Fibroblast of the aortic adventitia (primary cell): Measurements from ENCODE around the gene CALHM2. TPM values are rescaled to one million over a fixed set of nuclear protein-coding genes. Genes with fewer than 3 reads are reported as not detected.

ENCODE experiments used
- DNase-seq: peaks from one replicate; pipeline ENCODE4 v3.0.0-alpha.2; 2010; ENCODE audit warnings: low read depth
- H3K4me3 ChIP-seq: 2 replicates; pipeline ENCODE4 v1.5.1; 2011; ENCODE audit warnings: low read depth, mild to moderate bottlenecking, control low read depth, low read length, moderate library complexity
- total RNA-seq: library from RNA; depleted of rRNA; stranded (reverse); fragments of >200 nt; gene quantifications from 2 replicates; pipeline ENCODE4 v1.2.3, GENCODE V29; 2012; ENCODE audit warnings: low replicate concordance
- TF ChIP-seq, protein P1 (sequence below): IDR thresholded peaks from 2 replicates; pipeline ENCODE4 v1.5.1; 2011; ENCODE audit warnings: mild to moderate bottlenecking, low read length, control low read depth, inconsistent platforms; ENCODE audit not compliant: insufficient read depth

Gene CALHM2
- total RNA-seq, 1 donor = 57.6 TPM

DNA sequence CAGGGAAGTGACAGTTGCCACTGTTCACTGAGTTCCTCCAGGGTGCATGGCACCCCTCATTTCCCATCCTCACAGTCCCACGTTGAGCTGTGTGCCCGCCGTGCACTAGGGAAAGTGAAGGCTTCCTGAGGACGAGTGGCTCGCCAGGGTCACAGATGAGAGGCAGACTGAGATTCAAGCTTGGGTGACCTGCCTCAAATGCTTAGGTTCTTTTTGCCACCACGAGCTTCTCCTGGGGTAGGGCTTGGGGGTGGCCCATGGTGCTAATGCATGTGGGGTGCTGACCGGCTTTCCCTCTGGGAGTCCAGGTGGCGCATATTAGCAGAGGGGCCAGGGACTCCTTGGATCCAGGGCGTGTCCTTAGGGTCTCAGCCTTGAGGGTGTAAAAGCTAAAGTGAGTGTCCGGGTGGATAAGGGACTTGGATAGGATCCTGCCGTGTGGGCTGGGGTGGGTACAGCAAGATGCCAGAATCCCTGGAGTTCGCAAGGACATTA, 1.9 kb downstream of the CALHM2 start:
- H3K4me3 ChIP-seq = peak overlapping the region; percentile 87
- no peak for DNase-seq
- TF ChIP-seq, protein P1, sequence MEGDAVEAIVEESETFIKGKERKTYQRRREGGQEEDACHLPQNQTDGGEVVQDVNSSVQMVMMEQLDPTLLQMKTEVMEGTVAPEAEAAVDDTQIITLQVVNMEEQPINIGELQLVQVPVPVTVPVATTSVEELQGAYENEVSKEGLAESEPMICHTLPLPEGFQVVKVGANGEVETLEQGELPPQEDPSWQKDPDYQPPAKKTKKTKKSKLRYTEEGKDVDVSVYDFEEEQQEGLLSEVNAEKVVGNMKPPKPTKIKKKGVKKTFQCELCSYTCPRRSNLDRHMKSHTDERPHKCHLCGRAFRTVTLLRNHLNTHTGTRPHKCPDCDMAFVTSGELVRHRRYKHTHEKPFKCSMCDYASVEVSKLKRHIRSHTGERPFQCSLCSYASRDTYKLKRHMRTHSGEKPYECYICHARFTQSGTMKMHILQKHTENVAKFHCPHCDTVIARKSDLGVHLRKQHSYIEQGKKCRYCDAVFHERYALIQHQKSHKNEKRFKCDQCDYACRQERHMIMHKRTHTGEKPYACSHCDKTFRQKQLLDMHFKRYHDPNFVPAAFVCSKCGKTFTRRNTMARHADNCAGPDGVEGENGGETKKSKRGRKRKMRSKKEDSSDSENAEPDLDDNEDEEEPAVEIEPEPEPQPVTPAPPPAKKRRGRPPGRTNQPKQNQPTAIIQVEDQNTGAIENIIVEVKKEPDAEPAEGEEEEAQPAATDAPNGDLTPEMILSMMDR = no peak

DNA sequence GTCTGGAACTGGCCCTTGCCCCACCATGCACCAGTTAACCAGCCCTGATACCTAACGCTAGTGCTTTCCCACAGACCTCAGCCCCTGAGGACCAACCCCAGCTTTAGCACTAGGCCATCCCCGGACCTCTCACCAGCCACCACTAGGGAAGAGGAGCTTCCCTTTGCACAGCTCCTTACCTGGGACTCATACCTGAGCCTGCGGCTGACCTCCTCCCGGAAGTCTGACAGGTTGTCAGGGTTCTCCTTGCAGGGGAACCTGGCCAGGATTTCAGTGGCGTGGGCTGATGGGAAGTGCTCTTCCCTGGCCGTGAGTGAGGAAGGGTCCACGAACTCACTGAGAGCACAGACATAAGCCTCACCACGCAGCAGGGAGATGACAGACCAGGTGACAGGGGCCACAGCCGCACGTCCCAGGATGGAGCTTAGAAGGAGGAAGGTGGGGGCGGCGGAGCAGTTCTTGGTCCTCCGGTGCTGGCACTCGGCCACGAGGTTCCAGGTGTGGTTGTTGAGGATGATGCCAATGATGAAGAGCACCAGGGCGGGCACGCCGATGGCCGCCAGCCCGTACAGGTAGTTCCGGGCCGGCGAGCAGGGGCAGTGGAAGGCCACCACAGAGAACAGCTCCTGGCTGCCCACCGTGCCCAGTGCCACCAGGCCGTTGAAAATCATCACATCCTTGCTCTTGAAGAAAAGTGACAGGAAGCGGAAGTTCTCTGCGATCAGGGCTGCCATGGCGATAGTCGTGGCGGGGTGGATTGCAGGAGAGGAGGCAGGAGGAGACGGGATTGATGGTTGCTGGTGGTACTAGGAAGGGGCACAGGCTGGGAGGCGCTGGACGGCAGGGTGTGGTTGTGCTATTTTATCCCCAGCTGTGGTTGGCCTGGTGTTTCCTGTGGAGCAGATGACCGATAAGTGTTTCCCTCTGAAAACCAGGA, 2.7 kb downstream of the CALHM2 start:
- no peak for DNase-seq
- H3K4me3 ChIP-seq = peak overlapping the region; percentile 87
- TF ChIP-seq, protein P1 = no peak

DNA sequence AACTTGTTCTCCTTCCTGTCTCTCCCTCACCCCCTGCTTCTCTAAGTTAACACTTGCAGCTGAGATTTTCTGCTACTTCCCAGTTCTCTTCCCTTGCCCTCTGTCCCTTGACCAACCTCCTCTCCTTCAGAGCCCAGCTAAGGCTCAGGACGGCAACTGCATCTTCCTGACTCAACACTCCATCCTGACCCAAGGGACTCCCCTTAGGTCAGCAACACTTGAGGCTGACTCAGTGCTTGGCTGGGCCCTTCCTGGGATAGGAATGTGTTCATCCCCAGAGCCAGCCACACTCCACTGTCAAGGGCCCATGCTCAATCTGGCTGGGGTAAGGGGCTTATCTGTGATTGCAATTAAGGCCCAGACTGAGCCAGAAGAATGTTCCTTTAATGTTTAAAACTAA, 3.4 kb downstream of the CALHM2 start:
- TF ChIP-seq, protein P1 = no peak
- DNase-seq = peak; percentile 90
- H3K4me3 ChIP-seq = peak overlapping the region; percentile 87

DNA sequence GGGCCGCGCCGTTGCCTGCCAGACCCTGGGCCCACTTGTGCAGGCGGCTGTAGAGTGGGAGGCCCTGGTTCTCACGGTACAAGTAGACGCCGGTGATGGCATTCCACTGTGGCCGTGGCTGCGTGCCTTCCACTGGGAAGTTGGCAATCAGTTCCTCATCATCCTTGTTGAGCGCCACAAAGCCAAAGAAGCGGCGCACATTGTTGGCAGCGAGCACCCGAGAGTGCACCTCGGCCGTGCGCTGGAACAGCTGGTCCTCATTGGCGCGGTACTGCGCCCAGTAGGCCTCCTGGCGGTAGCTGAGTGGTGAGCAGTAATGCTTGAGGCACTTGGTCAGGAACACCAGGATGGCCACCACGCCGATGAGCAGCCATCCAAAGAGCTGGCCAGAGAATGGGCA, 5.0 kb downstream of the CALHM2 start:
- H3K4me3 ChIP-seq = no peak overlapping the region
- no peak for DNase-seq
- TF ChIP-seq, protein P1 = no peak

DNA sequence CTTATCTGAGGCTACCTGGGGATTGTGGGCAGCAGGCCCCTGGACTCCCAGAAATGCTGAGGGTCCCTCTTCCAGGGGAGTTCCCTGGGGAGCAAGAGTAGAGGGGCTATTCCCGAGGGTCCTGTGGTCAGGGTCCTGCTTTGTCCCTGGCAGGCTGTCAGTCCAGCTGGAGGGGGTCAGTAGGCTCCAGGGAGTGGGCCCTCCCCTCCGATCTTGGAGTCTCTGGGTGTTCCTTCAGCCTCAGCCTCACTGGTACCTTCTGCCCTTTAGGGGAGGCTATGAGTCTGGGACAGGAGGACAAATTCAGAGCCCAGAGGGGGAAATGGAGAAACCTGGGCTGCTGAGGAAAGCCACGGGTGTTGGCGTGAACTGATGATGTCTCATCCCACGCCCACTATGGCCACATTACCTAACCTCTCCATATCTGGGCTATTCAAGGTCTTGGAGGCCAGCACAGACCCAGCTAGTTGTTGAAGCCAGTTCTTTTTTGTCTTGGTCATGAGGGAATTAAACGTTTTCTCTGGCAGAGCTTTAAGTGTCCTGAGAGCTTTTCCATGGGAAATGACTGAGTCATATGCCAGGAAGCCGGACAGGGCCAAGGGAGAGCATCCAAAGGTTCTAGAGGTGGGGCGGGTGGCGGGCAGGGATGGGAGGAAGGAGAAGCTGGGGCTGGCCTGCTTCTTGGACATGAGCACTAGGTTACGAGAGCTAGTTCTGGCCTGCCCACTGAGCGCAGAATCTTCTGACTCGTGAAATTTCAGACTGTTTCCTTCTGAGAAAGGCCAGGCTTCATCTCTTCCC, 6.2 kb downstream of the CALHM2 start:
- TF ChIP-seq, protein P1 = no peak
- no peak overlapping the region for H3K4me3 ChIP-seq
- peak; percentile 97 for DNase-seq

DNA sequence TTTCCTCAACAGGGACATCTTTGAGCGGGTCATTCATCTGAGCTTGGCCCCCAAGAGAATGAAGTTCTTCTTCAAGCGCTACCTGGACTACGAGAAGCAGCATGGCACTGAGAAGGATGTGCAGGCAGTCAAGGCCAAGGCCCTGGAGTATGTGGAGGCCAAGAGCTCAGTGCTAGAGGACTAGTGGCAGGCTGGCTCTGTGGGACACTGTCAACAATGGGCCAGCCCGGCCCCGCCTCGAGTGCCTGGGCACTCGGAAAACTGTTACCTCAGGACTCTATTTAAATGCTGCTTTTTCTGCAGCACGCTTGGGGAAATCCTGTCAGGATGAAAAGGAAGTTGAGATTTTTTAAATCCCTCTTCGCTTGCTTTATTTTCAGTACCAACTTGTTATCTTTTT, 6.8 kb downstream of the CALHM2 start:
- no peak overlapping the region for H3K4me3 ChIP-seq
- TF ChIP-seq, protein P1 = no peak
- DNase-seq = no peak
